SK-N-SH treated with all-trans-retinoic acid at 6 μM for 48 hours (cell line): Measurements from ENCODE around the gene MARCHF11.

ENCODE experiments used
- ATAC-seq: fragments of 200-7000 bp; cut with Tn5 transposase; 3 replicates; pipeline ENCODE4 v1.9.1; 2020; ENCODE audit warnings: mild to moderate bottlenecking, moderate library complexity
- BACH2 ChIP-seq: fragments of 250-450 bp; sonication (Bioruptor Pico); IDR thresholded peaks from 2 replicates; pipeline ENCODE4 v1.9.0; 2021; ENCODE audit warnings: mild to moderate bottlenecking, borderline replicate concordance
- CREB5 ChIP-seq: fragments of 250-450 bp; sonication (Bioruptor Pico); IDR thresholded peaks from 2 replicates; pipeline ENCODE4 v1.5.1; 2020; ENCODE audit warnings: low read depth, mild to moderate bottlenecking, moderate library complexity
- CSRNP3 ChIP-seq: fragments of 250-450 bp; sonication (Bioruptor Pico); IDR thresholded peaks from 2 replicates; pipeline ENCODE4 v1.5.1; 2021; ENCODE audit warnings: mild to moderate bottlenecking, moderate library complexity
- ESRRG ChIP-seq: fragments of 250-450 bp; sonication (Bioruptor Pico); IDR thresholded peaks from 2 replicates; pipeline ENCODE4 v1.6.1; 2021; ENCODE audit warnings: mild to moderate bottlenecking
- GLIS3 ChIP-seq: fragments of 250-450 bp; sonication (Bioruptor Pico); IDR thresholded peaks from 2 replicates; pipeline ENCODE4 v1.5.0; 2020; ENCODE audit warnings: mild to moderate bottlenecking, moderate library complexity
- ISL1 ChIP-seq: fragments of 250-450 bp; sonication (Bioruptor Pico); IDR thresholded peaks from 2 replicates; pipeline ENCODE4 v2.1.2; 2022; ENCODE audit warnings: mild to moderate bottlenecking, moderate library complexity
- OSR1 ChIP-seq: fragments of 250-450 bp; sonication (Bioruptor Pico); IDR thresholded peaks from 2 replicates; pipeline ENCODE4 v1.8.0; 2022; ENCODE audit warnings: moderate library complexity, mild to moderate bottlenecking, inconsistent platforms
- PPARA ChIP-seq: fragments of 250-450 bp; sonication (Bioruptor Pico); IDR thresholded peaks from 2 replicates; pipeline ENCODE4 v1.5.0; 2020; ENCODE audit warnings: mild to moderate bottlenecking, borderline replicate concordance
- RARB ChIP-seq: fragments of 250-450 bp; sonication (Bioruptor Pico); IDR thresholded peaks from 2 replicates; pipeline ENCODE4 v1.8.0; 2021; ENCODE audit warnings: mild to moderate bottlenecking, moderate library complexity
- SNAI2 ChIP-seq: fragments of 250-450 bp; sonication (Bioruptor Pico); IDR thresholded peaks from 2 replicates; pipeline ENCODE4 v1.5.0; 2020; ENCODE audit warnings: mild to moderate bottlenecking, moderate library complexity
- TCF4 ChIP-seq: fragments of 250-450 bp; sonication (Bioruptor Pico); IDR thresholded peaks from 2 replicates; pipeline ENCODE4 v1.8.0; 2021; ENCODE audit warnings: mild to moderate bottlenecking, moderate library complexity, borderline replicate concordance
- TOX ChIP-seq: fragments of 250-450 bp; sonication (Bioruptor Pico); IDR thresholded peaks from 2 replicates; pipeline ENCODE4 v1.8.0; 2021; ENCODE audit warnings: mild to moderate bottlenecking, moderate library complexity, borderline replicate concordance
- TSHZ2 ChIP-seq: fragments of 250-450 bp; sonication (Bioruptor Pico); IDR thresholded peaks from 2 replicates; pipeline ENCODE4 v1.5.0; 2020; ENCODE audit warnings: mild to moderate bottlenecking, moderate library complexity
- ZC3H10 ChIP-seq: fragments of 250-450 bp; sonication (Bioruptor Pico); IDR thresholded peaks from 2 replicates; pipeline ENCODE4 v1.5.1; 2021; ENCODE audit warnings: mild to moderate bottlenecking, moderate library complexity
- ZFP3 ChIP-seq: fragments of 250-450 bp; sonication (Bioruptor Pico); IDR thresholded peaks from 2 replicates; pipeline ENCODE4 v1.5.0; 2020; ENCODE audit warnings: mild to moderate bottlenecking, moderate library complexity
- ZFP30 ChIP-seq: fragments of 450-650 bp; formaldehyde crosslinking; IDR thresholded peaks from 2 replicates; pipeline ENCODE4 v1.5.0; 2022; ENCODE audit warnings: mild to moderate bottlenecking, moderate library complexity
- ZNF565 ChIP-seq: fragments of 450-650 bp; formaldehyde crosslinking; conservative IDR thresholded peaks from 2 replicates; pipeline ENCODE4 v1.5.0; 2020; ENCODE audit warnings: low read depth, mild to moderate bottlenecking, moderate library complexity
- ZNF8 ChIP-seq: fragments of 450-650 bp; formaldehyde crosslinking; IDR thresholded peaks from 2 replicates; pipeline ENCODE4 v1.5.0; 2020; ENCODE audit warnings: mild to moderate bottlenecking, moderate library complexity

Gene MARCHF11

GRCh38 chr5:16137177-16137576 lies 42.4 kb downstream of the MARCHF11 start (continued):
- no peak for TF ChIP-seq GLIS3
- no peak for TF ChIP-seq ZFP3 (CRISPR knock-in tag)

- ATAC-seq, result no peak
- TF ChIP-seq OSR1 (CRISPR knock-in tag), result no peak
- no peak for TF ChIP-seq BACH2 (CRISPR knock-in tag)
- TF ChIP-seq ESRRG (CRISPR knock-in tag), result no peak
- no peak for TF ChIP-seq RARB (CRISPR knock-in tag)
- no peak for TF ChIP-seq ZNF565 (CRISPR knock-in tag)
- TF ChIP-seq TCF4 (CRISPR knock-in tag), result no peak
- no peak for TF ChIP-seq SNAI2
- no peak for TF ChIP-seq GLIS3
- TF ChIP-seq TSHZ2 (CRISPR knock-in tag), result no peak
- no peak for TF ChIP-seq ZFP3 (CRISPR knock-in tag)
- no peak for TF ChIP-seq ZNF8
- no peak for TF ChIP-seq ZC3H10 (CRISPR knock-in tag)
- TF ChIP-seq TOX (CRISPR knock-in tag), result no peak
- no peak for TF ChIP-seq CREB5 (CRISPR knock-in tag)
- no peak for TF ChIP-seq ZFP30 (CRISPR knock-in tag)
- no peak for TF ChIP-seq CSRNP3 (CRISPR knock-in tag)
Observed at GRCh38 chr5:16135506-16135905, 44.1 kb downstream of the MARCHF11 start.

- no peak for ATAC-seq
- no peak for TF ChIP-seq PPARA (CRISPR knock-in tag)
- TF ChIP-seq ISL1 (CRISPR knock-in tag), result peak; percentile 50
- peak; percentile 73 for TF ChIP-seq TCF4 (CRISPR knock-in tag)
- no peak for TF ChIP-seq SNAI2
- peak; percentile 85; the same call in 1 of the 2 replicates for TF ChIP-seq TSHZ2 (CRISPR knock-in tag)
Observed at GRCh38 chr5:16135003-16135402, 44.6 kb downstream of the MARCHF11 start.

GRCh38 chr5:16134204-16134603 lies 45.4 kb downstream of the MARCHF11 start:
- ATAC-seq, result no peak
- TF ChIP-seq ISL1 (CRISPR knock-in tag), result no peak
- TF ChIP-seq TSHZ2 (CRISPR knock-in tag), result 0 out of 2 replicates have a peak, but pooled peaks have one; percentile 20
- TF ChIP-seq BACH2 (CRISPR knock-in tag), result 0 out of 2 replicates have a peak, but pooled peaks have one; percentile 14
